Stomach smooth muscle (tissue), 2 donors: ENCODE measurements around the gene PEPD.
"Not testable (repeated sequence)": the region's sequence is repeated elsewhere in the genome, so short reads cannot be mapped to it uniquely, and the experiment has no call there.

ENCODE experiments used
- H3K27ac ChIP-seq: one replicate; pipeline ENCODE4 v1.7.0; 2013; ENCODE audit warnings: mild to moderate bottlenecking, low read length, inconsistent platforms
- H3K27me3 ChIP-seq, 2 donors: one replicate each; pipeline ENCODE4 v1.7.0; 2013; ENCODE audit warnings: low read length in 2 of 2; ENCODE audit not compliant: insufficient read depth in 2 of 2, control insufficient read depth in 1 of 2
- H3K36me3 ChIP-seq, 2 donors: one replicate each; pipeline ENCODE4 v1.7.0; 2013; ENCODE audit warnings: low read length in 2 of 2; ENCODE audit not compliant: control insufficient read depth in 2 of 2, insufficient read depth in 2 of 2
- H3K4me1 ChIP-seq: one replicate; pipeline ENCODE4 v1.7.0; 2013; ENCODE audit warnings: low read length; ENCODE audit not compliant: control insufficient read depth, insufficient read depth
- H3K4me3 ChIP-seq, 2 donors: one replicate each; pipeline ENCODE4 v1.7.0; 2013; ENCODE audit warnings: low read length in 2 of 2
- H3K9ac ChIP-seq, 2 donors: one replicate each; pipeline ENCODE4 v1.7.0; 2013; ENCODE audit warnings: low read length in 2 of 2, mild to moderate bottlenecking in 1 of 2
- H3K9me3 ChIP-seq, 2 donors: one replicate each; pipeline ENCODE4 v1.7.0; 2013; ENCODE audit warnings: low read length in 2 of 2; ENCODE audit not compliant: control insufficient read depth in 2 of 2
- donor health status: healthy.
- donor health status: Pancreatic carcinoma.

The PEPD gene

GRCh38 chr19:33487901-33488800, 33.4 kb downstream of the PEPD start:
- H3K9ac ChIP-seq: no peak overlapping the region
- no peak overlapping the region for H3K27ac ChIP-seq
- no peak overlapping the region for H3K4me3 ChIP-seq
- H3K27me3 ChIP-seq: no peaks in the 10 kb centered on the region
- H3K36me3 ChIP-seq: peaks cover 0 to 9% of the 10 kb centered on the region in 2 donors
- H3K9me3 ChIP-seq: no peaks in the 10 kb centered on the region
- H3K4me1 ChIP-seq: no peaks in the 10 kb centered on the region

- Histone ChIP-seq H3K36me3 (peaks cover 0 to 9% of the 10 kb centered on the region in 2 donors), H3K27me3 (no peaks in the 10 kb centered on the region), H3K4me1 (no peaks in the 10 kb centered on the region), H3K9ac (no peak overlapping the region), H3K9me3 (no peaks in the 10 kb centered on the region), H3K4me3 (no peak overlapping the region), H3K27ac (no peak overlapping the region)
These were observed 34.4 kb downstream of the PEPD start for GRCh38 chr19:33486936-33487811.

GRCh38 chr19:33486407-33486806, 35.2 kb downstream of the PEPD start:
- no peaks in the 10 kb centered on the region for H3K4me1 ChIP-seq
- H3K36me3 ChIP-seq: peaks cover 0 to 9% of the 10 kb centered on the region in 2 donors
- no peaks in the 10 kb centered on the region for H3K9me3 ChIP-seq
- no peak overlapping the region for H3K4me3 ChIP-seq
- H3K27ac ChIP-seq: no peak overlapping the region
- H3K9ac ChIP-seq: no peak overlapping the region
- no peaks in the 10 kb centered on the region for H3K27me3 ChIP-seq

- H3K36me3 ChIP-seq: peaks cover 0 to 9% of the 10 kb centered on the region in 2 donors
- no peaks in the 10 kb centered on the region for H3K4me1 ChIP-seq
- no peaks in the 10 kb centered on the region for H3K27me3 ChIP-seq
- no peak overlapping the region for H3K27ac ChIP-seq
- H3K9me3 ChIP-seq: peaks cover 0 to 3% of the 10 kb centered on the region in 2 donors
- H3K4me3 ChIP-seq: no peak overlapping the region
- no peak overlapping the region for H3K9ac ChIP-seq
These were observed 37.3 kb downstream of the PEPD start for GRCh38 chr19:33484226-33484774.

GRCh38 chr19:33482476-33482875, 39.1 kb downstream of the PEPD start:
- peaks cover 1 to 14% of the 10 kb centered on the region in 2 donors for H3K36me3 ChIP-seq
- no peak overlapping the region for H3K9ac ChIP-seq
- H3K27me3 ChIP-seq: no peaks in the 10 kb centered on the region
- no peaks in the 10 kb centered on the region for H3K4me1 ChIP-seq
- peaks cover 0 to 3% of the 10 kb centered on the region in 2 donors for H3K9me3 ChIP-seq
- H3K27ac ChIP-seq: no peak overlapping the region
- no peak overlapping the region for H3K4me3 ChIP-seq

- H3K9ac ChIP-seq: no peak overlapping the region
- H3K27ac ChIP-seq: no peak overlapping the region
- H3K9me3 ChIP-seq: peaks cover 0 to 3% of the 10 kb centered on the region in 2 donors
- H3K27me3 ChIP-seq: no peaks in the 10 kb centered on the region
- H3K36me3 ChIP-seq: peaks cover 7 to 20% of the 10 kb centered on the region in 2 donors
- H3K4me3 ChIP-seq: no peak overlapping the region
- H3K4me1 ChIP-seq: no peaks in the 10 kb centered on the region
These were observed 39.7 kb downstream of the PEPD start for GRCh38 chr19:33481863-33482262.

- H3K27me3 ChIP-seq: not testable (repeated sequence)
- peaks cover 7 to 22% of the 10 kb centered on the region in 2 donors for H3K36me3 ChIP-seq
These were observed 42.0 kb downstream of the PEPD start for GRCh38 chr19:33479570-33479969.

GRCh38 chr19:33477781-33478180, 43.8 kb downstream of the PEPD start:
- no peaks in the 10 kb centered on the region for H3K4me1 ChIP-seq
- peaks cover 7 to 17% of the 10 kb centered on the region in 2 donors for H3K36me3 ChIP-seq
- H3K9ac ChIP-seq: no peak overlapping the region
- H3K4me3 ChIP-seq: no peak overlapping the region
- peaks cover 0 to 3% of the 10 kb centered on the region in 2 donors for H3K9me3 ChIP-seq
- H3K27me3 ChIP-seq: no peaks in the 10 kb centered on the region
- H3K27ac ChIP-seq: no peak overlapping the region

More at GRCh38 chr19:33479570-33479969, 42.0 kb downstream of the PEPD start:
- not testable (repeated sequence) for H3K9me3 ChIP-seq, H3K4me3 ChIP-seq, H3K27ac ChIP-seq, H3K9ac ChIP-seq, H3K4me1 ChIP-seq

GRCh38 chr19:33476151-33476707, 45.4 kb downstream of the PEPD start:
- Histone ChIP-seq H3K4me3 (no peak overlapping the region), H3K27ac (no peak overlapping the region), H3K27me3 (no peaks in the 10 kb centered on the region), H3K9me3 (peaks cover 0 to 3% of the 10 kb centered on the region in 2 donors), H3K4me1 (no peaks in the 10 kb centered on the region), H3K36me3 (peaks cover 7 to 17% of the 10 kb centered on the region in 2 donors), H3K9ac (no peak overlapping the region)

GRCh38 chr19:33473653-33474305, 47.8 kb downstream of the PEPD start:
- H3K9ac ChIP-seq: no peak overlapping the region
- H3K27ac ChIP-seq: no peak overlapping the region
- H3K4me1 ChIP-seq: no peaks in the 10 kb centered on the region
- no peaks in the 10 kb centered on the region for H3K27me3 ChIP-seq
- H3K36me3 ChIP-seq: peaks cover 7 to 17% of the 10 kb centered on the region in 2 donors
- H3K9me3 ChIP-seq: no peaks in the 10 kb centered on the region
- H3K4me3 ChIP-seq: no peak overlapping the region
